Naive thymus-derived CD8-positive, alpha-beta T cell (primary cell): ENCODE results near the gene BCHE. TPM values are rescaled to one million over a fixed set of nuclear protein-coding genes. Genes with fewer than 3 reads are reported as not detected.

Experiments used
- ATAC-seq, 2 donors: fragments of 150-1000 bp; cut with Tn5 transposase in 1 of 2; sonication (Bioruptor Pico), chemical (Tn5 transposase) in 1 of 2; 1 replicate in 1 of 2; 2 replicates in 1 of 2; pipeline ENCODE4 v1.10.0; 2021; ENCODE audit warnings: mild to moderate bottlenecking in 2 of 2, moderate library complexity in 2 of 2
- POLR2A ChIA-PET: fragments of 350-600 bp; sonication (Branson Sonifier 250); formaldehyde crosslinking; loops from one replicate; lab custom pipeline; 2021; ENCODE audit warnings: antibody characterized with exemption; lab: Charles Lee
- DNase-seq, 10 donors: peaks; one replicate each; pipeline versions ENCODE4 v3.0.0 to v3.0.0-alpha.2; 2020 to 2022
- H3K27ac Mint-ChIP-seq, 10 donors: one replicate each; pipeline ENCODE4 v1.8.0; 2020 to 2022; ENCODE audit warnings: mild to moderate bottlenecking in 10 of 10, mixed read lengths in 10 of 10, moderate library complexity in 4 of 10, inconsistent platforms in 1 of 10
- H3K27me3 Mint-ChIP-seq, 5 donors: one replicate each; pipeline ENCODE4 v1.8.0; 2021 to 2022; ENCODE audit warnings: mixed read lengths in 5 of 5
- H3K36me3 Mint-ChIP-seq, 3 donors: one replicate each; pipeline ENCODE4 v1.8.0; 2020 to 2022; ENCODE audit warnings: mixed read lengths in 3 of 3, mild to moderate bottlenecking in 2 of 3, inconsistent platforms in 1 of 3
- H3K4me1 Mint-ChIP-seq, 4 donors: one replicate each; pipeline ENCODE4 v1.8.0; 2021 to 2022; ENCODE audit warnings: mixed read lengths in 4 of 4
- H3K4me3 Mint-ChIP-seq, 10 donors: one replicate each; pipeline ENCODE4 v1.8.0; 2020 to 2022; ENCODE audit warnings: mild to moderate bottlenecking in 10 of 10, mixed read lengths in 10 of 10, moderate library complexity in 6 of 10, inconsistent platforms in 1 of 10
- H3K9me3 Mint-ChIP-seq, 9 donors: one replicate each; pipeline ENCODE4 v1.8.0; 2020 to 2022; ENCODE audit warnings: mixed read lengths in 9 of 9, mild to moderate bottlenecking in 3 of 9, inconsistent platforms in 1 of 9, moderate library complexity in 1 of 9
- polyA plus RNA-seq, 3 donors: library from polyadenylated mRNA; unstranded; fragments of 300-500 nt; fragmentation: Illumina TruSeq; gene quantifications; one replicate each; pipeline ENCODE4 v1.2.3, GENCODE V29; 2021
- total RNA-seq, 8 experiments: library from RNA in 2 of 8; stranded (reverse) in 2 of 8; gene quantifications; one replicate each; pipeline ENCODE4 v1.2.3 and lab custom pipeline; 2021 to 2026

The BCHE gene
- total RNA-seq (not detected), polyA plus RNA-seq (not detected), total RNA-seq (lab: John Stamatoyannopoulos, UW) (0 reads per million in 6 experiments)

DNA sequence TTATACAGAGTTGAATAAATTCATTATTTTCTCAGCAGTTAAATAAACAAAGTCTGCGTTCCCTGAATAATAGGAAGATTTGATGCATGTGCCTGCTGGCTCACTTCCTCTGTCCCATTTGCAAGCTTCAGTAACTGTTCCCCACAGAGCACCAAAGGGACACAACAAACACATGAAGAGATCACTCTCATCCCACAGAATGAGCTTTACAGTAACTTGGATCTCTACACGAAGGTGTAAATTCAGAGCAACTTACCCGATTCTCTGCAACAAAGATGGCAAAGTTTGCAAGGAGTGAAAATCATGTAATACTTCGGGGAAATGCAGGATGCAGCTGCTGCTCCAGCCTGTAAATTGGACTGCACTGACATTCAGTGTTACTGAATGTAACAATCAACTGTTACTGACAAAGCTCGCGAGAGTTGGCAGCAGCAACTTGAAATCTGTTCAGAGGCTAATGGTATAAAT, at the start of gene BCHE:
Gene BCHE (minus strand): TSS at position 366 of the 468 bp plus-strand sequence. CDS start 6,390 bp downstream, outside the sequence.
- ATAC-seq: no peak

GRCh38 chr3:165885558-165886270, 48.5 kb upstream of the BCHE start:
- H3K4me1 Mint-ChIP-seq: no peaks in the 10 kb centered on the region
- DNase-seq (no peak), ATAC-seq (no peak)
- H3K27ac Mint-ChIP-seq: no peak overlapping the region
- no peaks in the 10 kb centered on the region for H3K27me3 Mint-ChIP-seq
- H3K4me3 Mint-ChIP-seq: no peak overlapping the region
- no peaks in the 10 kb centered on the region for H3K36me3 Mint-ChIP-seq
- H3K9me3 Mint-ChIP-seq: peaks cover 0 to 5% (median 0%) of the 10 kb centered on the region in 9 donors
- POLR2A ChIA-PET: no interaction called here

More for the DNA sequence above, at the start of gene BCHE:
- Mint-ChIP-seq H3K4me3 (no peak within 1 kb of the TSS), H3K36me3 (no peaks in the 10 kb centered on the region), H3K9me3 (peaks cover 0 to 3% (median 0%) of the 10 kb centered on the region in 9 donors), H3K27me3 (no peaks in the 10 kb centered on the region), H3K4me1 (no peaks in the 10 kb centered on the region), H3K27ac (no peak within 1 kb of the TSS)
- DNase-seq: no peak
- POLR2A ChIA-PET: no interaction called here

DNA sequence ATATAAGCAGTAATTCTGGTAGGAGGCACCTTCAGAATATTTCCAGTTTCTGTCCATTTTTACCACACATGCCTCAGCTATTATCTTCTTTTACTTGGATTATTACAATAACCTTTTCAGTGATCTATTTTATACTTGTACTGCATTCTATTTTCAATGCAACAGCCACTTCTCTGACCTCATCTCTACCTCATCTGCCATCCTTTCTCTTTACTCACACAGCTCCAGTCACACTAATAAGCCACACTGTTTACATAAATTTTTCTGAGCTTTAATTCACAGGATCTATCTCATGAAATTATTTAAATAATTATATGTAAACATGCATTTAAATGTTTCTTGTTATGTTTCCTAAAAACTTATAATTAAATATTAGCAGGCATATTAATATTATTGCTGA, 47.3 kb upstream of the BCHE start:
- peaks cover 0 to 5% (median 0%) of the 10 kb centered on the region in 9 donors for H3K9me3 Mint-ChIP-seq
- H3K4me3 Mint-ChIP-seq: no peak overlapping the region
- no peaks in the 10 kb centered on the region for H3K27me3 Mint-ChIP-seq
- no peaks in the 10 kb centered on the region for H3K36me3 Mint-ChIP-seq
- DNase-seq: no peak
- no peak overlapping the region for H3K27ac Mint-ChIP-seq
- POLR2A ChIA-PET: no interaction called here
- no peak for ATAC-seq
- H3K4me1 Mint-ChIP-seq: no peaks in the 10 kb centered on the region

DNA sequence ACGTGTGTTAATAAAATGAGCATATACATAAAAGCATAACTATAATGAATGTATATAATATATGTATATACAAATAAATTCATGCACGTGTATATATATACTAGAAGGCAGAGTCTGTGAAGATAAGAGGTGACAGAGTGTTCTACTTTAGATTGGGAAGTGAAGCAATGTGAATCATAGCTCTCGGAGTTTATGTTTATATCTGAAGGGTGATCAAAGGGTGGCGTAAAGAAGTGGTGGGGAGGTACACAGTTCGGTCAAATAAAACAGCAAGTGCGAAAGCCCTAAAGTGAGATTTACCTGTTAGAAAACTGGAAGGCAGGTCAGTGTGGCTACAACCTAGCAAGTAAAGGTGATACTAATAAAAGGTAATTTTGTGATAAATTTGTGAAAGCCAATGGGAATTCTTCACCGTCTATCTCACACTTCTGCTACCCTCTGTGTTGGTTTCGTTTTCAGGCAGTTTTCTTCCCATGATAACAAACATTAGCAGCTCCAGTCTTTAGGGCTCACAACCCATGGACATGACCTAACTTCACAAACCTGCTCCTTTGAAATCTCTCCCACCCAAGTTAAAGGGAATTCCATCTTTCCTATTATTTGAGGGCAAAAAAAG, 46.7 kb upstream of the BCHE start:
- Mint-ChIP-seq H3K27me3 (no peaks in the 10 kb centered on the region), H3K4me3 (peak overlapping the region in 1 of 10 donors; percentile 15), H3K4me1 (no peaks in the 10 kb centered on the region), H3K27ac (no peak overlapping the region), H3K9me3 (peaks cover 0 to 5% (median 0%) of the 10 kb centered on the region in 9 donors), H3K36me3 (no peaks in the 10 kb centered on the region)
- POLR2A ChIA-PET: no interaction called here
- no peak for ATAC-seq
- no peak for DNase-seq

DNA sequence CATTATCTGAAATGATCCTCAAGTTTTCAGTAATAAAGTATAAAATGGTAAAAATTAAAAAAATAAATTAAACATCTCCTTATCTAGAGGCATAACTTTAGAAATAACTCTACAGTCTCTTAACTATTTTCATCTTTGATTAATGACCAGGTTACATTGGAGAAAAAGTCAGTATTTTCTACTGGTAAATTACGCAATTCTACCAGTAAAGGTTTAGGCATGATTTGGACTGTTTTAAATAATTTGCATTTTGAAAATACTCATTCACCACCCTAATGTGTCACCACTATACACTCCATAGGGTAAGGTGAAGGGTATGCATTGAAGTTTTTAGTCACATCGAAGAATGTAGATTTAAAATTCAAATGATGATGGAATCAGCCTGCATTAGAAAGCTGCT, 45.9 kb upstream of the BCHE start:
- H3K9me3 Mint-ChIP-seq: peaks cover 0 to 5% (median 0%) of the 10 kb centered on the region in 9 donors
- DNase-seq (no peak), ATAC-seq (no peak)
- no peak overlapping the region for H3K27ac Mint-ChIP-seq
- H3K27me3 Mint-ChIP-seq: no peaks in the 10 kb centered on the region
- H3K4me1 Mint-ChIP-seq: no peaks in the 10 kb centered on the region
- no peak overlapping the region for H3K4me3 Mint-ChIP-seq
- POLR2A ChIA-PET: no interaction called here
- H3K36me3 Mint-ChIP-seq: no peaks in the 10 kb centered on the region

DNA sequence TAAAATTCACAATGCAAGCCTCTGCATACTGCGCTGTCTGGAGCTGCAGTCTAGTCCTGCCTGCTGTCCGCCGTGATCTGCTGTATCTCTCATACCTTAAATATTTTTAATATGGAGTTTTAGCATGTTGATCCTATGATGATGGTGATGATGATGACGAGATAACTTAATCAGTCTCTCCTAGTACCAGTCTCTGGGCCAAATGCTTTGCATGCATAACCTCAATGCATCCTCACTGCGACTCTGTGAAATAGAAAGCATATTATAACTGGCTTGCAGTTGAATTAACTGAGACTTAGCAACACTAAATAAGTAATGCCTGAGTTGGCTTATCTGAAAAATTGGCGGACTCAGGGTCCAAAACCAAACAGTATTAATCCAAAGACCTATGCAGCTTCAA, 38.4 kb upstream of the BCHE start:
- Mint-ChIP-seq H3K4me1 (no peaks in the 10 kb centered on the region), H3K9me3 (peaks cover 0 to 25% (median 6%) of the 10 kb centered on the region in 9 donors), H3K36me3 (no peaks in the 10 kb centered on the region), H3K27me3 (no peaks in the 10 kb centered on the region), H3K27ac (no peak overlapping the region), H3K4me3 (no peak overlapping the region)
- POLR2A ChIA-PET: no interaction called here
- DNase-seq (no peak), ATAC-seq (no peak)

DNA sequence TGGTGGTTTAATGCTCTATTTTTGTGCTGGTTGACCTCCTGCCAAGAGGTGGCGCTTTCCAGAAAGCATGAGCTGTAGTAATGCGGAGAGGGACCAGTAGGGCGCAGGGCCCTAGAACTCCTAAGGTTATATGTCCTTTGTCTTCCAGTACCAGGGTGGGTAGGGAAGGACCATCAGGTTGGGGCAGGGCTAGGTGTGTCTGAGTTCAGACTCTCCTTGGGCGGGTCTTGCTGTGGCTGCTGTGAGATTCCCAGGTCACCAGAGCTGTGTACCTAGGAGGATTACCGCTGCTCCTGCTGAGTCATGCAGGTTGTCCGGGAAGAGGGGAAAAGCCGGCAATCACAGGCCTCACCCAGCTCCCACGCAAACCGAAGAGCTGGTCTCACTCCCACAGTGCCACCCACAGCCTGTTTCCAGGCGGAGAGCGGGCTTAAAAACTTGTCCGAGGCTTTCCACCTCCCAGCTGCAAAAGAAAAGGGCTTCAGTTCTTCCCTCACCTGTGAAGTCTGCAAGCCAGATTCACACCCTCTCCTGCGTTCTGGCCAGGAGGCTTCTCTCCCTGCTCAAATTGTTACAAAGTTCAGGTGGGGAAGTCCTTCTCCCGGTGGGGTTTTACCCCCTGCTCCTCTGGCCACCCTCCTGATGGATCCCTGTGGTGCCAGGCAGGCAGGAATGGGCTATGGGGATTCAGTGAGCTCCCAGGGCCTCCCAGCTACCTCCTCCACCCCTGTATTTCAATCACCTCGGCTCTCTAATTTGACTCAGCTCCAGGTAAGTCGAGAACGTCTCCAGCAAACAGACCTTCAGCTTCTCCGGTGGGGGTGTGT, 37.7 kb upstream of the BCHE start:
- Mint-ChIP-seq H3K9me3 (peaks cover 0 to 25% (median 6%) of the 10 kb centered on the region in 9 donors), H3K4me3 (no peak overlapping the region), H3K27me3 (no peaks in the 10 kb centered on the region), H3K4me1 (no peaks in the 10 kb centered on the region), H3K27ac (no peak overlapping the region), H3K36me3 (no peaks in the 10 kb centered on the region)
- DNase-seq (no peak), ATAC-seq (no peak)
- POLR2A ChIA-PET: no interaction called here

GRCh38 chr3:165868088-165868487, 30.9 kb upstream of the BCHE start:
- H3K27me3 Mint-ChIP-seq: no peaks in the 10 kb centered on the region

GRCh38 chr3:165859061-165859460, 21.8 kb upstream of the BCHE start:
- Mint-ChIP-seq H3K4me3 (no peak overlapping the region), H3K27me3 (no peaks in the 10 kb centered on the region), H3K9me3 (peaks cover 0 to 4% (median 0%) of the 10 kb centered on the region in 9 donors), H3K27ac (no peak overlapping the region), H3K36me3 (no peaks in the 10 kb centered on the region), H3K4me1 (no peaks in the 10 kb centered on the region)
- POLR2A ChIA-PET: no interaction called here
- no peak for ATAC-seq
- no peak for DNase-seq

More at GRCh38 chr3:165868088-165868487, 30.9 kb upstream of the BCHE start:
- H3K4me3 Mint-ChIP-seq: no peak overlapping the region
- H3K4me1 Mint-ChIP-seq: no peaks in the 10 kb centered on the region
- no peak for DNase-seq
- peaks cover 0 to 13% (median 8%) of the 10 kb centered on the region in 9 donors for H3K9me3 Mint-ChIP-seq
- ATAC-seq: no peak
- H3K36me3 Mint-ChIP-seq: no peaks in the 10 kb centered on the region
- no peak overlapping the region for H3K27ac Mint-ChIP-seq
- POLR2A ChIA-PET: no interaction called here

DNA sequence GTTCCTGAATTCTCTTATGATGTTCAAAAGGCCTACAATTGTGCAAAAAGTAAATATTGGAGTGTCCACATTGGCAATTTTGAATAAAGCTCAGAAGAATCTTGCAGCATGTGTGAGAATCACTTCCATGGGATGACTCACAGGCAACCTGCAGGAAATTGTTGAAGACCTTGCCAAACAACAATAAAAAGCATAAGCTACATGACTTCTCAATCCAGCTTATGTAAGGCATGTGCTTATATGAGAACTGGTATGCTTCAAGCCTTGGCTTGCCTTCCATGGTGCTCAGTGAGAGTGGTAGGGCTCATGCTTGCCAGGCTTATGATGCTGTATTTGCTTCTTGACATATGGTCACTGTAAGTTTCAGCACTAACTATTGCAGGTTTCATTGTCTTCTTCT, 18.4 kb upstream of the BCHE start:
- Mint-ChIP-seq H3K36me3 (no peaks in the 10 kb centered on the region), H3K4me1 (no peaks in the 10 kb centered on the region), H3K9me3 (peaks cover 0 to 4% (median 0%) of the 10 kb centered on the region in 9 donors), H3K4me3 (no peak overlapping the region), H3K27me3 (no peaks in the 10 kb centered on the region), H3K27ac (no peak overlapping the region)
- POLR2A ChIA-PET: no interaction called here
- ATAC-seq (no peak), DNase-seq (no peak)

GRCh38 chr3:165854696-165855095, 17.5 kb upstream of the BCHE start:
- no peak for ATAC-seq
- no peak overlapping the region for H3K27ac Mint-ChIP-seq
- H3K27me3 Mint-ChIP-seq: no peaks in the 10 kb centered on the region
- no peaks in the 10 kb centered on the region for H3K4me1 Mint-ChIP-seq
- peaks cover 0 to 4% (median 0%) of the 10 kb centered on the region in 9 donors for H3K9me3 Mint-ChIP-seq
- no peak overlapping the region for H3K4me3 Mint-ChIP-seq
- POLR2A ChIA-PET: no interaction called here
- DNase-seq: no peak
- no peaks in the 10 kb centered on the region for H3K36me3 Mint-ChIP-seq

DNA sequence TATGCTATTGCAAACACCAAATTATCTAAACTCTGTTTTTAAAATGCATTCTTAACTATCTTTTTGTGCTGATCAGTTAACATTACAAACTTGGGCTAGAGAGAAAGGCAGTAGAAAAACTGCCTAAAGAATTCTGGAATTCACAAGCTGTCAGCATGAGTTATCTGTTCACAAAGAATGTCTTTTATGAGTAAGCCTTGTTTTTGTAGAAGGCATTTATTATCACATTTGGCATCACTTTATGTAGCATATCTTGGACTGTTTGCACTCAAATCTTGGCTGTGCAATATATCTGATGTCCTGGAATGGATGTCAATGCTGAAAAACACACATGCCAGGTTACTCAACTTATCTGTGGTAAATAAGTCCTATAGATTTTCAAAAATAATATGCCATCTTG, 15.5 kb upstream of the BCHE start:
- POLR2A ChIA-PET: no interaction called here
- Mint-ChIP-seq H3K27me3 (no peaks in the 10 kb centered on the region), H3K4me1 (no peaks in the 10 kb centered on the region)

DNA sequence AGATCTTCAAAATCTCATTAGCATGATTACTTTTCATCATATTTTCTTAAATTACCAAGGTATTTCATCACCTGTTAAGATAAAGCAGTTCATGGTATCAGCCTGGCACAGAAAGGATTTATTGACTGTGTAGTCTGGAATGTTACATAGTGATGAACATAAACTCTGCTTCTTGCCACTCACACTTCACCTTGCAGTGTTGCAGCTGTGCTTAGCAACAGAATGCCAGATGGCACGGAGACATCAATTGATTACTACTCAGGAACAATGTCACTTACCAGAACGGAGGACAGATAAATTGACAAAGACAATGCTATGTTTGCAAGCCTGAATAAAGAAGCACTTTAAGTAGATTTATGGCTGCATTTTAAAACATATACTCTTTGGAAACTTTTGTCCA, 15.0 kb upstream of the BCHE start:
- no peak for ATAC-seq
- Mint-ChIP-seq H3K27ac (no peak overlapping the region), H3K9me3 (peaks cover 0 to 5% (median 0%) of the 10 kb centered on the region in 9 donors), H3K36me3 (no peaks in the 10 kb centered on the region), H3K4me3 (no peak overlapping the region), H3K27me3 (no peaks in the 10 kb centered on the region), H3K4me1 (no peaks in the 10 kb centered on the region)
- POLR2A ChIA-PET: no interaction called here
- no peak for DNase-seq

More for the DNA sequence above, 15.5 kb upstream of the BCHE start:
- H3K27ac Mint-ChIP-seq: no peak overlapping the region
- H3K9me3 Mint-ChIP-seq: peaks cover 0 to 5% (median 0%) of the 10 kb centered on the region in 9 donors
- ATAC-seq (no peak), DNase-seq (no peak)
- no peaks in the 10 kb centered on the region for H3K36me3 Mint-ChIP-seq
- H3K4me3 Mint-ChIP-seq: no peak overlapping the region
